Muscle layer of duodenum (tissue), 2 donors: ENCODE results near the gene ELF1.

Experiments used
- H3K27ac ChIP-seq: one replicate; pipeline ENCODE4 v1.7.0; 2013; ENCODE audit warnings: mild to moderate bottlenecking, low read length
- H3K27me3 ChIP-seq: one replicate; pipeline ENCODE4 v1.7.0; 2013; ENCODE audit warnings: low read depth, mild to moderate bottlenecking, control low read depth, low read length
- H3K36me3 ChIP-seq, 2 donors: one replicate each; pipeline ENCODE4 v1.7.0; 2013; ENCODE audit warnings: low read length in 2 of 2, control low read depth in 1 of 2, mild to moderate bottlenecking in 1 of 2; ENCODE audit not compliant: insufficient read depth in 2 of 2, control insufficient read depth in 1 of 2
- H3K4me1 ChIP-seq, 2 donors: one replicate each; pipeline ENCODE4 v1.7.0; 2013; ENCODE audit warnings: low read length in 2 of 2, mild to moderate bottlenecking in 2 of 2, control low read depth in 1 of 2, moderate library complexity in 1 of 2; ENCODE audit not compliant: insufficient read depth in 2 of 2, control insufficient read depth in 1 of 2
- H3K4me3 ChIP-seq, 2 donors: one replicate each; pipeline ENCODE4 v1.7.0; 2013; ENCODE audit warnings: low read length in 2 of 2, low read depth in 1 of 2, mild to moderate bottlenecking in 1 of 2
- H3K9me3 ChIP-seq, 2 donors: one replicate each; pipeline ENCODE4 v1.7.0; 2013; ENCODE audit warnings: low read length in 2 of 2, control low read depth in 1 of 2, mild to moderate bottlenecking in 1 of 2; ENCODE audit not compliant: control insufficient read depth in 1 of 2
- donor health status: healthy.

Gene ELF1

DNA sequence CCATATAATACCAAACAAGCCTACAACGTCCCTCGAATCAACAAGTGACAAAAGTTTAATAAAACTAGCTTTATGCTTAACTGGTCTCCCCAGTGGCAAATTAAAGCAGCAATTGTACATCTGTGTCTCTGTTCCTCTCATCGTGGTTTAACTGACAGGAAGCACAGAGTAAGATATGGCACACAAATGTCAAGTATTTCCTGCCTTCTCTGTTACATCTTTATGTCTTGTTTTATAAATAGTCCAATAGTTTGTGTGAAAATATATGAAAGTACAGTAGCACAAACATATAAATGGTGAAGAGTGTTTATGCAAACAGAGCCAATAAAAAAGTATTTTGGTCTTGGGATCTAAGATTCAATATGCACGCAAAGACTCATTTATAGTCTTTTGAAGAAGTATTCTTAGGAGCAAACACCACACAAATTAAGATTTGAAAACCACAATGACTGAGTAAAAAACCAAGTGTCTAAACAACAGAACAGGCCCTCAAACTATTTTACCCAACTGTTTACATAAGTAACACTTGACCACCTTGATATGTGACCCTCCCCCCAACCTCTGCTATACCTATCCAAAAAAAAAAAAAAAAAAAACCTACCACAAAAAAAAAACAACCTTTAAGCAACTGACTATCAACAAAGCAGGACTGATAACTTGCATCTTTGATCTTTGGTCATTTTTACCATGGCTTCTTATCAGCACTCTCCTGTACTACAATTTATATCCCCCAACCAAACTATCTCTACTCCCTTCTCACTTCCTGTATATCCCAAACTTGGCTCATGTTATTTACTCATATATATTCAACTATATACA, 14.0 kb downstream of the ELF1 start:
- H3K36me3 ChIP-seq: no peaks in the 10 kb centered on the region
- H3K4me3 ChIP-seq: no peak overlapping the region
- H3K27ac ChIP-seq: peak overlapping the region; percentile 7
- peaks cover 9 to 22% of the 10 kb centered on the region in 2 donors for H3K4me1 ChIP-seq
- H3K9me3 ChIP-seq: no peaks in the 10 kb centered on the region
- no peaks in the 10 kb centered on the region for H3K27me3 ChIP-seq

DNA sequence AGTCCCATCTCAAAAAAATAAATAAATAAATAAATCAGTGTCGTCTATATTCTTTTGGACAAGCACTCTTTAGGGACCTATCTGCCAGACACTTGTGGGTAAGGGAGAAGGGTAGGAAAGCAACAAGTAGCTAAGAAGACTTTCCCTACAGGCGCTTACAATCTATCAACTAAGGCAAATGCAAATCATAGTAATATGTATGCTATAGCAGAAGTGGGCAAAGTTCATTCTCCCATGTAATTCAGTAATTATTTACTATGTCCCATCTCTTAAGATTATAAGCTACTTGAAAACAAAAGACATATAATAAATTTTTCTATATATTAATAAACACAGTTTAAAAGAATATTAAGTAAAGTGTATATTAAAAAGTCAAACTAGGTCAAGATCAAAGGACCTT, 16.5 kb downstream of the ELF1 start:
- H3K4me1 ChIP-seq: peaks cover 11 to 22% of the 10 kb centered on the region in 2 donors
- no peak overlapping the region for H3K27ac ChIP-seq
- H3K36me3 ChIP-seq: no peaks in the 10 kb centered on the region
- no peak overlapping the region for H3K4me3 ChIP-seq
- H3K27me3 ChIP-seq: no peaks in the 10 kb centered on the region
- H3K9me3 ChIP-seq: no peaks in the 10 kb centered on the region

GRCh38 chr13:41001695-41002094, 17.4 kb downstream of the ELF1 start:
- Histone ChIP-seq H3K27ac (no peak overlapping the region), H3K4me1 (peaks cover 5 to 22% of the 10 kb centered on the region in 2 donors), H3K27me3 (no peaks in the 10 kb centered on the region), H3K9me3 (no peaks in the 10 kb centered on the region), H3K4me3 (no peak overlapping the region), H3K36me3 (no peaks in the 10 kb centered on the region)

DNA sequence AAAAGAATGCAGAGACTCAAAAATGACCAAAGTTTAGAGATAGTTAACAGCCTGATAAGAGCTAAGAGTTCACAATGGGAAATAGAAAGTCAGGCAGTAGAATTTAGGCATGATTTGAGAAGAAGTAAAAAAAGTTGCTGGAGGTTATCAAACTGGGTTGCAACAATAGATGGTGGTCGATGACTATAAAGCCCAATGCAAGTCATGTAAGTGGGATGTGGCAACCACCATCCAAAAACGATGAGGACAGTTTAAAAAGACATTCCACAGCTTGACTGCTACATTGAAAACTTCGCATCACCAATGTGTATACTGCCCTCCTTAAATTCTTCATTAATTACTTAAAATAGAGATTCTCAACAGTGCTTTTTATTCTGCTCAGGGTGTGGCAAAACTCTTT, 19.7 kb downstream of the ELF1 start:
- H3K9me3 ChIP-seq: no peaks in the 10 kb centered on the region
- no peaks in the 10 kb centered on the region for H3K36me3 ChIP-seq
- H3K27ac ChIP-seq: no peak overlapping the region
- no peak overlapping the region for H3K4me3 ChIP-seq
- peaks cover 10 to 18% of the 10 kb centered on the region in 2 donors for H3K4me1 ChIP-seq
- H3K27me3 ChIP-seq: no peaks in the 10 kb centered on the region

DNA sequence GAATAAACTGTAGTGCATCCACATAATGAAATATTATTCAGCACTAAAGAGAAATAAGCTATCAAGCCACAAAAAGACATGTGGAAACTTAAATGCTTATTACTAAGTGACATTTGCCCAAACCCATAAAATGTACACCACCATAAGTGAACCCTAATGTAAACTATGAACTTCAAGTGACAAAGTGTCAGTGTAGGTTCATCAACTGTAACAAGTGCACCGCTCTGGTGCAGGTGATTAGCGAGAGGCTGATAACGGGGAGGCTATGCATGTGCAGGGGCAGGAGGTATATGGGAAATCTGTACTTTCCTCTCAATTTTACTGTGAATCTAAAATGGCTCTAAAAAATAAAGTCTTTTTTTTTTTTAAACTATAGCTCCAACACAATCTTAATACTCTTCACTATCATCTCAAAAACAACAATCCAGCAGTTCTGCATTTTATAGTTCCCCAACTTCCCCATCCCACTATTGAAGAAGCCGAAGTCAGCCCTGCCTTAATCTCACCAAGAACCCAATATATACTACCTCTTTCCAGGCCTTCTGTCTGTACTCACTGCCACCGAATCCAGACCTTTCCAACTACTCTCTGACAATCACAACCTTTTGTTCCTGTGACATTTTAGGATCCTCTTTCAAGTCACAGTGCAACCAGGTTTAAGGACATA, 22.6 kb downstream of the ELF1 start:
- Histone ChIP-seq H3K36me3 (no peaks in the 10 kb centered on the region), H3K27ac (no peak overlapping the region), H3K9me3 (no peaks in the 10 kb centered on the region), H3K27me3 (no peaks in the 10 kb centered on the region), H3K4me3 (no peak overlapping the region), H3K4me1 (peaks cover 16 to 18% of the 10 kb centered on the region in 2 donors)

DNA sequence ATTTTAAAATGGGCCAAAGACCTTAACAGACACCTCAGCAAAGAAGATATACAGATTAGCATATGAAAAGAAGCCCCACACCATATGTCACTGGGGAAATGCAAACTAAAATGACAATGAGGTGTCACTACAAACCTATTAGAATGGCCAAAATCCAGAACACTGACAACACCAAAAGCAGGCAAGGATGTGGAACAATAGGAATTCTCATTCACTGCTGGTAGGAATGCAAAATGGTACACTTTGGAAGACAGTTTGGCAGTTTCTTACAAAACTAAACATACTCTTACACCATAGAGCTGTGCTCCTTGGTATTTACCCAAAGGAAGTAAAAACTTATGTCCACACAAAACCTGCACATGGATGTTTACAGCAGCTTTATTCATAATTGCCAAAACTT, 23.1 kb downstream of the ELF1 start:
- Histone ChIP-seq H3K9me3 (no peaks in the 10 kb centered on the region), H3K36me3 (no peaks in the 10 kb centered on the region), H3K27me3 (no peaks in the 10 kb centered on the region), H3K27ac (no peak overlapping the region), H3K4me3 (no peak overlapping the region), H3K4me1 (peaks cover 16 to 18% of the 10 kb centered on the region in 2 donors)

GRCh38 chr13:40994581-40995230, 24.4 kb downstream of the ELF1 start:
- H3K27ac ChIP-seq: peak overlapping the region; percentile 3
- H3K9me3 ChIP-seq: no peaks in the 10 kb centered on the region
- peaks cover 16 to 18% of the 10 kb centered on the region in 2 donors for H3K4me1 ChIP-seq
- no peaks in the 10 kb centered on the region for H3K36me3 ChIP-seq
- no peaks in the 10 kb centered on the region for H3K27me3 ChIP-seq
- no peak overlapping the region for H3K4me3 ChIP-seq

DNA sequence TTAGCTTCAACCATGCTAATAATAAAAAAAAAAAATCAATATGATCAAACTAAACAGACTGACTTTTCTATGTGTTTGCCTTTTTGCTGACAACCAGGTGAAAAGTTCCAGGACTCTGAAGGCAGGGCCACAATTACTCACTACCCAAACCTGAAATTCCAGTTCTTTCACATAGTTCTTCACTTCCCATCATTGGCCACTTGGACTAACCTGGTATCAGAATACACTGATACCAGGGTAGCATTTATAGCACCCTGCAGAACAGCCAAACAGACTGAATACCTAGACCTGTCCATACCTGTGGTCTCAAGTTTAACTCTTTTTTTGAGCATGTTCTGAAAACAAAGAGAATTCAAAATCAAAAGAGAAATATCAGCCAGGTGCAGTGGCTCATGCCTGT, 25.1 kb downstream of the ELF1 start:
- no peak overlapping the region for H3K4me3 ChIP-seq
- no peaks in the 10 kb centered on the region for H3K9me3 ChIP-seq
- peaks cover 11 to 18% of the 10 kb centered on the region in 2 donors for H3K4me1 ChIP-seq
- H3K27ac ChIP-seq: peak overlapping the region; percentile 3
- no peaks in the 10 kb centered on the region for H3K36me3 ChIP-seq
- no peaks in the 10 kb centered on the region for H3K27me3 ChIP-seq

- Histone ChIP-seq H3K27ac (peak overlapping the region; percentile 39), H3K9me3 (no peaks in the 10 kb centered on the region), H3K36me3 (no peaks in the 10 kb centered on the region), H3K4me3 (no peak overlapping the region), H3K27me3 (no peaks in the 10 kb centered on the region), H3K4me1 (peaks cover 11 to 18% of the 10 kb centered on the region in 2 donors)
These were observed 26.2 kb downstream of the ELF1 start for GRCh38 chr13:40992678-40993518.

- Histone ChIP-seq H3K4me1 (peaks cover 27 to 29% of the 10 kb centered on the region in 2 donors), H3K9me3 (no peaks in the 10 kb centered on the region), H3K36me3 (no peaks in the 10 kb centered on the region), H3K27ac (no peak overlapping the region), H3K27me3 (no peaks in the 10 kb centered on the region), H3K4me3 (no peak overlapping the region)
These were observed 31.4 kb downstream of the ELF1 start for GRCh38 chr13:40987606-40988280.
